KOPT-K1 (cell line): ENCODE results near the gene ANKMY1.

ENCODE experiments used
- H3K27ac ChIP-seq: fragments of 200-600 bp; sonication (generic); 2 replicates; pipeline ENCODE4 v1.5.1; 2016; ENCODE audit warnings: antibody characterized with exemption, mild to moderate bottlenecking, low read depth, low read length; ENCODE audit not compliant: poor library complexity, severe bottlenecking
- H3K36me3 ChIP-seq: fragments of 200-600 bp; sonication (generic); 2 replicates; pipeline ENCODE4 v1.5.1; 2017; ENCODE audit warnings: antibody characterized with exemption, mild to moderate bottlenecking, low read length, moderate library complexity; ENCODE audit not compliant: insufficient read depth
- H3K9me3 ChIP-seq: fragments of 200-600 bp; sonication (generic); 2 replicates; pipeline ENCODE4 v1.5.1; 2017; ENCODE audit warnings: antibody characterized with exemption, low read length, mild to moderate bottlenecking; ENCODE audit not compliant: insufficient read depth, poor library complexity, severe bottlenecking

The ANKMY1 gene

GRCh38 chr2:240472078-240472790, 85.6 kb downstream of the ANKMY1 start:
- Histone ChIP-seq H3K9me3 (peaks cover 25% of the 10 kb centered on the region), H3K27ac (no peak overlapping the region), H3K36me3 (no peaks in the 10 kb centered on the region; the same call in 1 of the 2 replicates)

- Histone ChIP-seq H3K36me3 (no peaks in the 10 kb centered on the region; the same call in 1 of the 2 replicates), H3K27ac (no peak overlapping the region), H3K9me3 (peaks cover 13% of the 10 kb centered on the region)
Observed at GRCh38 chr2:240469740-240470139, 88.0 kb downstream of the ANKMY1 start.

DNA sequence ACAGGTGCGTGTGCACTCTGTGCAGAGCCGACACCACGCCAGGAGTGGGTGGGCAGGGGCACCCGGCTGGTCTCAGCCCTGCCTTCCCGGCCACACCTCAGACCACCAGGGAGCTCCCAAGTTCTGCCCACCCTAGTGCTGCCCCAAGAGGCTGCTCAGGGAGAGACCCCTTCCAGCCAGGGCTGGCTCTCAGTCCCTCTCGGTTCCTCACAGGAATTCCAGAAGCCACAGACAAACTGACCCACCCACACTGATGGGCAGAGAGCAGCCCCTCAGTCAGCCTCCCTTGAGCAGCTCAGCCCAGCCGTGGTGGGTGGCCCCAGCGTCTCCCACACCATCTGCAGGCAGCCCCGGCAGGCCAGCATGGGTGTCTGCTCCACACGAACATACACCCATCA, 88.5 kb downstream of the ANKMY1 start:
- H3K36me3 ChIP-seq = no peaks in the 10 kb centered on the region; the same call in 1 of the 2 replicates
- no peak overlapping the region for H3K27ac ChIP-seq

GRCh38 chr2:240468303-240469238, 89.2 kb downstream of the ANKMY1 start:
- Histone ChIP-seq H3K9me3 (peaks cover 3% of the 10 kb centered on the region), H3K27ac (no peak overlapping the region), H3K36me3 (no peaks in the 10 kb centered on the region; the same call in 1 of the 2 replicates)

More for the DNA sequence above, 88.5 kb downstream of the ANKMY1 start:
- peaks cover 8% of the 10 kb centered on the region for H3K9me3 ChIP-seq

DNA sequence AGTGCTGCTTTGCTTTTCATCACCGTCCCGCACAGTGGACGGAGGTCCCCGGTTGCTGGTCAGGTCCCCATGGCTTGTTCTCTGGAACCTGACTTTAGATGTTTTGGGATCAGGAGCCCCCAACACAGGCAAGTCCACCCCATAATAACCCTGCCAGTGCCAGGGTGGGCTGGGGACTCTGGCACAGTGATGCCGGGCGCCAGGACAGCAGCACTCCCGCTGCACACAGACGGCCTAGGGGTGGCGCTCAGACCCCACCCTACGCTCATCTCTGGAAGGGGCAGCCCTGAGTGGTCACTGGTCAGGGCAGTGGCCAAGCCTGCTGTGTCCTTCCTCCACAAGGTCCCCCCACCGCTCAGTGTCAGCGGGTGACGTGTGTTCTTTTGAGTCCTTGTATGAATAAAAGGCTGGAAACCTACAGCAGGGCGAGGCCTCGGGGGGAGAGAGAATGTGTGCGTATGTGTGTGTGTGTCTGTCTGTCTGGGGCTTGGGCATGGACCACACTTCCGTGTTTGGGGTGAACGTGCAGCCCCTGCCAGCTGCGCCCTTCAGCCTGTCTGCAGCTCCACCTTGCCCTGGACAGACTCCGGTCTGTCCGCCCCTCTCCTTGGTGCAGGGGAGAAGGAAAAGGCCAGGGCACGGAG, 90.0 kb downstream of the ANKMY1 start:
- no peak overlapping the region for H3K27ac ChIP-seq
- H3K36me3 ChIP-seq = no peaks in the 10 kb centered on the region; the same call in 1 of the 2 replicates
- no peaks in the 10 kb centered on the region for H3K9me3 ChIP-seq

- H3K36me3 ChIP-seq = no peaks in the 10 kb centered on the region; the same call in 1 of the 2 replicates
- H3K9me3 ChIP-seq = no peaks in the 10 kb centered on the region
- H3K27ac ChIP-seq = no peak overlapping the region
Observed at GRCh38 chr2:240467149-240467642, 90.6 kb downstream of the ANKMY1 start.

DNA sequence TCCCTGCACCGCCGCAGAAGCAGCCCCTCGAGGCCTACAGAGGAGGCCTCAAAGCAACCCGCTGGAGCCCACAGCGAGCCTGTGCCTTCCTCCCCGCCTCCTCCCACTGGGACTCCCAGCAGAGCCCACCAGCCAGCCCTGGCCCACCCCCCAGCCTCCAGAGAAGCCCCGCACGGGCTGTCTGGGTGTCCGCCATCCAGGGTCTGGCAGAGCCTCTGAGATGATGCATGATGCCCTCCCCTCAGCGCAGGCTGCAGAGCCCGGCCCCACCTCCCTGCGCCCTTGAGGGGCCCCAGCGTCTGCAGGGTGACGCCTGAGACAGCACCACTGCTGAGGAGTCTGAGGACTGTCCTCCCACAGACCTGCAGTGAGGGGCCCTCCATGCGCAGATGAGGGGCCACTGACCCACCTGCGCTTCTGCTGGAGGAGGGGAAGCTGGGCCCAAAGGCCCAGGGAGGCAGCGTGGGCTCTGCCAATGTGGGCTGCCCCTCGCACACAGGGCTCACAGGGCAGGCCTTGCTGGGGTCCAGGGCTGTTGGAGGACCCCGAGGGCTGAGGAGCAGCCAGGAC, 91.1 kb downstream of the ANKMY1 start:
- no peaks in the 10 kb centered on the region for H3K9me3 ChIP-seq
- H3K36me3 ChIP-seq = no peaks in the 10 kb centered on the region; the same call in 1 of the 2 replicates
- H3K27ac ChIP-seq = no peak overlapping the region

DNA sequence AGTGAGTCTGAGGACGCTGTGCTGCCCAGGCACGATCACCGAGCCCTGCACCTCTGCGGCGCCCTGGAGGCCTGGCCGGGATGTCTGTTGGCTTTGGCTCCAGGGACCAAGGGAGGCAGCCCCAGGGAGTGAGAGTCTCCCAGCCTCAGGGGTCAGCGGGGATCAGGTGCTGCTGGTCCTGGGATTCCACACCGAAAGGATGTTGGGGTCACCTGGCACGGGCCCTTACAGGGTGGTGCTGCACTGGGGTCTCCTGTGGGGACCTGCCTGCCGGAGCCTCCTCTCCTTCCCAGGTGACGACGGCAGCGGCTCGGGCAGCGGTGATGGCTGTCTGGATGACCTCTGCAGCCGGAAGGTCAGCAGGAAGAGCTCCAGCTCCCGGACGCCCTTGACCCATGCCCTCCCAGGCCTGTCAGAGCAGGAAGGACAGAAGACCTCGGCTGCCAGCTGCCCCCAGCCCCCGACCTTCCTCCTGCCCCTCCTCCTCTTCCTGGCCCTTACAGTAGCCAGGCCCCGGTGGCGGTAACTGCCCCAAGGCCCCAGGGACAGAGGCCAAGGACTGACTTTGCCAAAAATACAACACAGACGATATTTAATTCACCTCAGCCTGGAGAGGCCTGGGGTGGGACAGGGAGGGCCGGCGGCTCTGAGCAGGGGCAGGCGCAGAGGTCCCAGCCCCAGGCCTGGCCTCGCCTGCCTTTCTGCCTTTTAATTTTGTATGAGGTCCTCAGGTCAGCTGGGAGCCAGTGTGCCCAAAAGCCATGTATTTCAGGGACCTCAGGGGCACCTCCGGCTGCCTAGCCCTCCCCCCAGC, 91.8 kb downstream of the ANKMY1 start:
- H3K36me3 ChIP-seq = no peaks in the 10 kb centered on the region; the same call in 1 of the 2 replicates
- H3K27ac ChIP-seq = no peak overlapping the region
- H3K9me3 ChIP-seq = no peaks in the 10 kb centered on the region

DNA sequence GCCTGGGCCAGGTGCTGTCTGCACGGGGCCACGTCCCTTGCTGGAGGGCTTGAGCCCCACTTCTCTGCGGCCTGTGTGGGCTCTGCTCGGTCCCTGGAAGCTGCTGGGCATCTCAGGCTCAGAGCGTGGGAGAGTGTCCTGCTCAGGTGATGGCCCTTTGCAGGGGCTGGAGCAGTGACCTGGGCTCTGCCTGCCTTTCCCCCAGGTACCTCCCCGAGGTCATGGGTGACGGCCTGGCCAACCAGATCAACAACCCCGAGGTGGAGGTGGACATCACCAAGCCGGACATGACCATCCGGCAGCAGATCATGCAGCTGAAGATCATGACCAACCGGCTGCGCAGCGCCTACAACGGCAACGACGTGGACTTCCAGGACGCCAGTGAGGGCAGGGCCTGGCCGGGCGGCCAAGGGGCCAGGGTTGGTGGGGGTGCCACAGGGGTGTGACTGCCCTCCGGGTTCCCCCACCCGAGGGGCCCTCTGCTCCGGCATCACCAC, 92.5 kb downstream of the ANKMY1 start:
- H3K9me3 ChIP-seq = no peaks in the 10 kb centered on the region
- no peaks in the 10 kb centered on the region; the same call in 1 of the 2 replicates for H3K36me3 ChIP-seq
- H3K27ac ChIP-seq = no peak overlapping the region

GRCh38 chr2:240464514-240465241, 93.1 kb downstream of the ANKMY1 start:
- Histone ChIP-seq H3K9me3 (no peaks in the 10 kb centered on the region), H3K36me3 (no peaks in the 10 kb centered on the region), H3K27ac (no peak overlapping the region)

DNA sequence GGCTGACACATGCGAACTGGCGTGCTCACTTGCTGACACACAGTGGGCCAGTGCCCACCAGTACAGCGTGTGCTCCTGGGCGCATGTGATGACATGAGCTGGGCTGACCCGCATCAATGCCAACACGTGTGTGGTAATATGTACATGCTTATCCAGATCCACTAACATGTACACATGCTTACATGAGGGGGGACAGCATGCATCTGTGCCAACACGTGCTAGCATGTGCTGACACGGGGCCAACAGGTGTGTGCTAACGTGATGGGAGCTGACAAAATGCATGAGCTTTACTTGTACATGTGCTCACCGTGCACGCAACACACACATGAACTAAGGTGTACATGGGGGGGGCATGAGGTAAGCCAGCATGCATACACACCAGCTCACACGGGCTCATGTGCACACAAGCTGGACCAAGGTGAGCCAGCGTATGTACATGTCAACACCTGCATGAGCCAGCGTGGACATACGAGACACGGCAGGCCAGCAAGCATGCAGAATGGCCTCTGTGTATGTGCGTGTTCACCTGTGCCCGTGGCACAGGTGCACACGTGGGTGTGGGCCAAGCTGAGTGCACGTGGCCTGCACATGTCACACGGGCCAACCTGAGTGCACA, 93.8 kb downstream of the ANKMY1 start:
- Histone ChIP-seq H3K36me3 (no peaks in the 10 kb centered on the region), H3K27ac (no peak overlapping the region)

DNA sequence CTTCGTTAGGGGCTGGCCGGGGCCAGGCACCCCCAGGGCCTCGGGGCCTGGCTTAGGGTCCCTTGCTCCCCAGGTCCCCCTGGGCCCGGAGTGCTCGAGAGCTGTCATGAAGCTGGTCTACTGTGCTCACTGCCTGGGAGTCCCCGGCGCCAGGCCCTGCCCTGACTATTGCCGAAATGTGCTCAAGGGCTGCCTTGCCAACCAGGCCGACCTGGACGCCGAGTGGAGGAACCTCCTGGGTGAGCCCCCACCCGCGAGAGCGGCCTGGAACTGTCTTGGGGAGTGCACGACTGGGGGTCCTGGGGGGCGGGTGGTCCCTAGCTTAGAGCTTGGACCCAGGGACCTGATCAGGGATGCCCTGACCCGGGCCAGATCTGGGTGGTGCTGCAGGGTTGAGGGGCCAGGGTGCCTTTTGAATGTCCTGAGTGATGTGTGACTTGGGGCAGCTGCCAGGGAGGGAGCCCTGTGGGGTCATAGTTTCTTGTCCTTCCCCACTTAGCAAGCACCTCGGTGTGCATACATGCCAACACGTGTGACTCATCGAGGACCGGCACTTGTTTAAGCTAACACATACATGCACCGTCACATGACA, 94.4 kb downstream of the ANKMY1 start:
- Histone ChIP-seq H3K27ac (no peak overlapping the region), H3K36me3 (no peaks in the 10 kb centered on the region), H3K9me3 (no peaks in the 10 kb centered on the region)

More for the DNA sequence above, 93.8 kb downstream of the ANKMY1 start:
- H3K9me3 ChIP-seq = no peaks in the 10 kb centered on the region
